OCI-LY3 (cell line): Measurements from ENCODE around the gene PSMA7.

Source experiments
- EZH2phosphoT487 ChIP-seq: fragments of 200-600 bp; shearing (Covaris generic); IDR thresholded peaks from 2 replicates; pipeline ENCODE4 v1.6.1; 2018; ENCODE audit warnings: antibody characterized with exemption, mixed run types, low read depth
- TF ChIP-seq, protein P1 (sequence below): fragments of 200-600, 300-600 bp; sonication (generic); IDR thresholded peaks from 2 replicates; pipeline ENCODE4 v1.5.1; 2014; ENCODE audit warnings: antibody characterized with exemption, low read length, low read depth

GRCh38 chr20:62120990-62121775, 22.0 kb downstream of the PSMA7 start:
- TF ChIP-seq, protein P1, sequence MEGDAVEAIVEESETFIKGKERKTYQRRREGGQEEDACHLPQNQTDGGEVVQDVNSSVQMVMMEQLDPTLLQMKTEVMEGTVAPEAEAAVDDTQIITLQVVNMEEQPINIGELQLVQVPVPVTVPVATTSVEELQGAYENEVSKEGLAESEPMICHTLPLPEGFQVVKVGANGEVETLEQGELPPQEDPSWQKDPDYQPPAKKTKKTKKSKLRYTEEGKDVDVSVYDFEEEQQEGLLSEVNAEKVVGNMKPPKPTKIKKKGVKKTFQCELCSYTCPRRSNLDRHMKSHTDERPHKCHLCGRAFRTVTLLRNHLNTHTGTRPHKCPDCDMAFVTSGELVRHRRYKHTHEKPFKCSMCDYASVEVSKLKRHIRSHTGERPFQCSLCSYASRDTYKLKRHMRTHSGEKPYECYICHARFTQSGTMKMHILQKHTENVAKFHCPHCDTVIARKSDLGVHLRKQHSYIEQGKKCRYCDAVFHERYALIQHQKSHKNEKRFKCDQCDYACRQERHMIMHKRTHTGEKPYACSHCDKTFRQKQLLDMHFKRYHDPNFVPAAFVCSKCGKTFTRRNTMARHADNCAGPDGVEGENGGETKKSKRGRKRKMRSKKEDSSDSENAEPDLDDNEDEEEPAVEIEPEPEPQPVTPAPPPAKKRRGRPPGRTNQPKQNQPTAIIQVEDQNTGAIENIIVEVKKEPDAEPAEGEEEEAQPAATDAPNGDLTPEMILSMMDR: no peak
- TF ChIP-seq EZH2phosphoT487: no peak
